Left lung (tissue), 10 donors: ENCODE data around the gene CD48. TPM values are rescaled to one million over a fixed set of nuclear protein-coding genes. Genes with fewer than 3 reads are reported as not detected.
"Not testable (repeated sequence)": the region's sequence is repeated elsewhere in the genome, so short reads cannot be mapped to it uniquely, and the experiment has no call there.

ENCODE experiments used
- ATAC-seq: fragments of 200-7000 bp; cut with Tn5 transposase; one replicate; pipeline ENCODE4 v1.9.1; 2020; ENCODE audit warnings: moderate library complexity
- DNase-seq, 4 donors: peaks; one replicate each; pipeline ENCODE4 v3.0.0-alpha.2; 2013 to 2020
- H3K27ac ChIP-seq, 2 donors: fragments of 200-600 bp; sonication (generic) in 1 of 2; one replicate each; pipeline versions ENCODE4 v1.5.0 to v1.8.0; 2020 to 2021
- H3K27me3 ChIP-seq, 2 donors: fragments of 200-600 bp; sonication (generic) in 1 of 2; one replicate each; pipeline versions ENCODE4 v1.5.0 to v1.8.0; 2020 to 2021
- H3K36me3 ChIP-seq, 2 donors: fragments of 200-600 bp; sonication (generic) in 1 of 2; one replicate each; pipeline versions ENCODE4 v1.5.0 to v1.8.0; 2020 to 2021
- H3K4me1 ChIP-seq, 2 donors: fragments of 200-600 bp; one replicate each; pipeline ENCODE4 v1.8.0; 2021
- H3K4me3 ChIP-seq, 2 donors: fragments of 200-600 bp; sonication (generic) in 1 of 2; one replicate each; pipeline versions ENCODE4 v1.5.0 to v1.8.0; 2020 to 2021; ENCODE audit warnings: mild to moderate bottlenecking in 1 of 2
- H3K9me3 ChIP-seq, 2 donors: fragments of 200-600 bp; sonication (generic) in 1 of 2; one replicate each; pipeline versions ENCODE4 v1.5.0 to v1.8.0; 2020 to 2021
- intact Hi-C, 2 donors: fragments of 100-400 bp; cut with DNase I; formaldehyde crosslinking; loops; one replicate each; pipeline versions ENCODE4 v1.11.2 to v1.14.2; 2022
- polyA plus RNA-seq, 6 donors: library from polyadenylated mRNA; unstranded; fragments of 120-200 nt; gene quantifications; one replicate each; pipeline ENCODE4 v1.2.1, GENCODE V29; 2013; ENCODE audit not compliant: insufficient read length in 6 of 6
- total RNA-seq, 2 donors: library from RNA; stranded (reverse); fragmentation: NEBNext Ultra II Directional; extraction: Animal tissue kit (Norgen Biotek cat#: 25700); gene quantifications; one replicate each; pipeline ENCODE4 v1.2.1, GENCODE V29; 2021
- TF ChIP-seq, protein P1 (sequence below), 2 donors: fragments of 200-600 bp; sonication (generic) in 1 of 2; IDR thresholded peaks; one replicate each; pipeline versions ENCODE4 v1.5.0 to v1.8.0; 2021; ENCODE audit warnings: antibody characterized with exemption in 2 of 2
- donor health status: DM: no; HTN: yes; CAD: no.
- donor health status: DM: no; HTN: no; CAD: no.

The CD48 gene
- total and polyA plus RNA-seq, 8 donors, result 5.8 to 35.5 (median 7.5) TPM

DNA sequence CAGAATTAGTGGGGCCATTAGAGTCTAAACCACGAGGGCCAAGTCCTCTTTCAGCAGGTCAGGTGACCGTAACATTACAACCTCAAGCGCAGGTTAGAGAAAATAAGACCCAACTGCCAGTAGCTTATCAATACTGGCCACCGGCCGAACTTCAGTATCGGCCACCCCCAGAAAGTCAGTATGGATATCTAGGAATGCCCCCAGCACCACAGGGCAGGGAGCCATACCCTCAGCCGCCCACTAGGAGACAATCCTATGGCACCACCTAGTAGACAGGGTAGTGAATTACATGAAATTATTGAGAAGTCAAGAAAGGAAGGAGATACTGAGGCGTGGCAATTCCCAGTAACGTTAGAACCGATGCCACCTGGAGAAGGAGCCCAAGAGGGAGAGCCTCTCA lies 19.2 kb downstream of the CD48 start:
- DNase-seq, H3K4me1 ChIP-seq, H3K27ac ChIP-seq, H3K4me3 ChIP-seq, intact Hi-C loops, ATAC-seq, H3K27me3 ChIP-seq, H3K9me3 ChIP-seq, H3K36me3 ChIP-seq: not testable (repeated sequence)
- TF ChIP-seq, protein P1, sequence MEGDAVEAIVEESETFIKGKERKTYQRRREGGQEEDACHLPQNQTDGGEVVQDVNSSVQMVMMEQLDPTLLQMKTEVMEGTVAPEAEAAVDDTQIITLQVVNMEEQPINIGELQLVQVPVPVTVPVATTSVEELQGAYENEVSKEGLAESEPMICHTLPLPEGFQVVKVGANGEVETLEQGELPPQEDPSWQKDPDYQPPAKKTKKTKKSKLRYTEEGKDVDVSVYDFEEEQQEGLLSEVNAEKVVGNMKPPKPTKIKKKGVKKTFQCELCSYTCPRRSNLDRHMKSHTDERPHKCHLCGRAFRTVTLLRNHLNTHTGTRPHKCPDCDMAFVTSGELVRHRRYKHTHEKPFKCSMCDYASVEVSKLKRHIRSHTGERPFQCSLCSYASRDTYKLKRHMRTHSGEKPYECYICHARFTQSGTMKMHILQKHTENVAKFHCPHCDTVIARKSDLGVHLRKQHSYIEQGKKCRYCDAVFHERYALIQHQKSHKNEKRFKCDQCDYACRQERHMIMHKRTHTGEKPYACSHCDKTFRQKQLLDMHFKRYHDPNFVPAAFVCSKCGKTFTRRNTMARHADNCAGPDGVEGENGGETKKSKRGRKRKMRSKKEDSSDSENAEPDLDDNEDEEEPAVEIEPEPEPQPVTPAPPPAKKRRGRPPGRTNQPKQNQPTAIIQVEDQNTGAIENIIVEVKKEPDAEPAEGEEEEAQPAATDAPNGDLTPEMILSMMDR (IDR thresholded peaks at IDR 0.05), result peak in 1 of 2 donors; percentile 12

DNA sequence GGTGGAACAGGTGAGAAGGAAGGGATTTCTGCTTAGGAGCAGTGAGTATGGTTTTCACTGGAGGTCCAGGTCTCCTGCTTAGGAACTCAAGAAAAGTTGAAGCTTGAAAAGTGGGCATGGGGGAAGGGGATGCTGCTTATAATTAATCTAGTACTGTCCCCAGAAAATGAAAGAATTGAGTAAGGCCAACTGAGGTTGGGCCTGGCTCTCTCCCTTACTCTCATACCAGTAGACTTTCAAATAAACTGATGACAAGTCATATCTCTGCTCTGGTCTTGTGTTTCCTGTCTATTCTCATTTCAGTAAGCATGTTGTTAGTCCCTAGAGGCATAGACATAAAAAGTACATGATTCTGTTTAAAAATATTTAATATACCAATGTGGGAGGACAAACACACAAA lies 26.4 kb downstream of the CD48 start:
- ATAC-seq (no peak), DNase-seq (no peak)
- H3K36me3 ChIP-seq, result peaks cover 0 to 27% of the 10 kb centered on the region in 2 donors
- H3K4me3 ChIP-seq, result no peak overlapping the region
- intact Hi-C loops, result no loop called here
- no peaks in the 10 kb centered on the region for H3K9me3 ChIP-seq
- H3K4me1 ChIP-seq, result peaks cover 0 to 49% of the 10 kb centered on the region in 2 donors
- H3K27ac ChIP-seq, result peak overlapping the region in 1 of 2 donors; percentile 76
- TF ChIP-seq, protein P1 (IDR thresholded peaks at IDR 0.05), result no peak
- H3K27me3 ChIP-seq, result no peaks in the 10 kb centered on the region

DNA sequence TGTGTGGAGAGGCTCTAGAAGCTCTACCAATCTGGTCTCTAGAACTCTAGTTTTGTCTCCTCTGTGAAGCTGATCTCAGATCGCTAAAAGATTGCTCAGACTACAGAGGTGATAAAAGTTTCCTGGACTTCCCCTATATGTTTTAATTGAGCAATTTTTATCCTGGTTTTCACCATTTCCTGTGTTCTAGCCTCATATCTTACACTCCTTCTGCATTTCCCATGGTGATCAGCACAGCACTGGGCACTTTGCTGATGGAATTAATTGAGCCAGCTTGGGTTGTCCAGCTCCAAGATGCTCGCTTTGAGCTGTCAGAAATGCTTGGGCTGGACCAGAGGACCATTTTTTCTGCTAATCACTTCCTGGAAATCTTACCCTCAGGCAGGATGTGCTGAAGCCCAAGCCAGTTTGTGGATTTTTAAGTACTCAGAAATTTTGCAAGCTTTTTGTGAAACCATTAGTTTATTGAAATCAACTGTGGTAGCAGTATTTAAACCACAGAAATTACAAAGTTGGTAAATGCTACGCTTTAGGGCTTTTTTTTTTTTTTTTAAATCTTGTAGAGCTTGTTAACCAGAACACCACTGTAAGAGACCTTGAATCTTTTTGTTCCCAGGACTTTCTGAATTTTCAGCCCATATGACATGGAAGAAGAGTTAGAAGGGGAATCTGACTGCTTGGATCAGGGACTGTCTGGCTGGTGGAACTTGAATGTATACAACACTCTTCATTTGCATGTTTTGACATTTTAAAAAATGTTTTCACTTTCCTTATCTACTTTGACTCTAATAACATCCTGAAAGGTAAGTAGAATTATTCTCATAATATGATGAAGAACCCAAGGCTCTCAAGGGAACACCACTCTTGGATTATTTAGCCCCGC lies 28.4 kb downstream of the CD48 start:
- no peak for ATAC-seq

DNA sequence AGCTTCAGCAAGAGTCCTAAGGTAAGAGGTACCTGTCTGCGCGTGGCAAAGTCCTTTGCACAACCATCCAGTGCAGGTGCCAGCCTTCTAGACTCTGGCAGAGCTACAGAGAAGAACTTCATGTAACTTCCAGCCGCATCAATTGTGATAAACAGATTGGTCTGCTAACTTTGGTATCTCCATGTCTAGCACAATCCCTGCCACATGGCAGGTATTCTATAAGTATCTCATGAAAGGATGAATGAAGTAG lies 29.8 kb downstream of the CD48 start:
- H3K27me3 ChIP-seq, result no peaks in the 10 kb centered on the region
- peaks cover 0 to 49% of the 10 kb centered on the region in 2 donors for H3K4me1 ChIP-seq
- DNase-seq (no peak), ATAC-seq (no peak)
- peak overlapping the region in 1 of 2 donors; percentile 76 for H3K27ac ChIP-seq
- no peaks in the 10 kb centered on the region for H3K9me3 ChIP-seq
- H3K4me3 ChIP-seq, result no peak overlapping the region
- TF ChIP-seq, protein P1 (IDR thresholded peaks at IDR 0.05), result no peak
- intact Hi-C loops, result no loop called here
- peaks cover 0 to 56% of the 10 kb centered on the region in 2 donors for H3K36me3 ChIP-seq

More for the DNA sequence above, 28.4 kb downstream of the CD48 start:
- DNase-seq, result no peak
- Histone ChIP-seq H3K27ac (peak overlapping the region in 1 of 2 donors; percentile 76), H3K4me3 (no peak overlapping the region), H3K4me1 (peaks cover 0 to 49% of the 10 kb centered on the region in 2 donors), H3K36me3 (peaks cover 0 to 48% of the 10 kb centered on the region in 2 donors), H3K27me3 (no peaks in the 10 kb centered on the region), H3K9me3 (no peaks in the 10 kb centered on the region)
- intact Hi-C loops, result no loop called here
- TF ChIP-seq, protein P1 (IDR thresholded peaks at IDR 0.05), result no peak

DNA sequence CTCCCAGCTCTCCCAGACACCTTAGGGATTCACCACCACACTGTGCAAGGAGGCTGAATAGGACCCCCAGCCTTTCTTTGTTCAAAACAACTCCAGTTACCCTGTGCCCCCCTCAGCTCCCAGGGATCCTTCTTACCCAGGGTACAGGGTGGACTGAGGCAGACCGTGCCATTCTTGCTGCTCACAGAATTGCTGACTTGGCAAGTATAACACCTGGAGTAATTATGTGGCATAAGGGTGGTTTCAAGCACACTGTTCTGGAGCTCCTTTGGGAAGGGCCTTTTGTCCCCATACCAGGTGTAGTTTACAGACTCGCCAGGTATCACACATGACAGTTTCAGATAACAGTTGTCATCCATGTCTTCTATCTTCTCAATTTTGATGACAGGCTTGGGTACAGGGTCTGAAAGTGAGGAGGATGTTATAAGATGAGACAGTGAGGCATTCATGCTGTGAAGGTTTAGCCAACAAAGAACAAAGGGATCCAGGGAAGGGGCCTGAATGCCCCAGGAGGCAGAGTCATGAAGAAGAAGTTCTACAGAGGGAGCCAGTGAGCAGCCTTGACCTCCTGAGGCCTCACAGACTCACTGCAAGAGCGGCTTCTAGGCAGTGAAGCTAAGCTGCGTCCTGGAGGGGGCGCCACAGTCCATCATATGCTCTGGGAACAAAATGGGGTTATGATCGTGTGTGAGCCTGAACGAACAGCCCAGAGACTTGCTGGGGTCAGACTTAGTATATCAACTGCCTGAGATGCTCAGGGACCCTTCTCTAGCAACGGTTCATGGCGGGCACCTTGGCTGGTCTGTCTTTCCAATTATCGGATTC lies 30.3 kb downstream of the CD48 start:
- intact Hi-C loops, result no loop called here
- Histone ChIP-seq H3K27ac (no peak overlapping the region), H3K9me3 (no peaks in the 10 kb centered on the region), H3K27me3 (no peaks in the 10 kb centered on the region), H3K4me3 (no peak overlapping the region), H3K36me3 (peaks cover 0 to 57% of the 10 kb centered on the region in 2 donors), H3K4me1 (peaks cover 0 to 49% of the 10 kb centered on the region in 2 donors)
- TF ChIP-seq, protein P1 (IDR thresholded peaks at IDR 0.05), result peak; percentile 23 to 81
- peak; percentile 95 for ATAC-seq
- peak in 3 of 4 donors; percentile 49 to 89 (median 74) for DNase-seq
